ENCODE measurements around the gene RNF43.
A peak's percentile ranks its signal among the peaks of the same experiment; 100 is the strongest.
"Not testable (repeated sequence)": the region's sequence is repeated elsewhere in the genome, so short reads cannot be mapped to it uniquely, and the experiment has no call there.

RNF43 gene

DNA sequence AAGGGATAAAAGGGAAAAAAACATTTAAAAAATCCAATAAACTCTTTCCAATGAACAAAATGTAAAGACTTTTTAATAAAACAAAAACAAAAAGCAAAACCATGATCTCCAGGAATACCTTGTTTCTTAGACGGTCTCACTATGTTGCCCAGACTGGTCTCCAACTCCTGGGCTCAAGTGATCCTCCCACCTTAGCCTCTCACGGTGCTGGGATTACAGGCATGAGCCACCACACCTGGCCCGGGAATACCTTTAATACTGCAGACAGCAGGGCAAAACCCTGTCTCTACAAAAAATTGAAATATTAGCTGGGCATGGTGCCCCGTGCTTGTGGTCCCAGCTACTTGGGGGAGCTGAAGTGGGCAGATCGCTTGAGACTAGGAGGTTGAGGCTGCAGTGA is 7.9 kb downstream of the RNF43 start:
- no peak for DNase-seq (ENCODE audit: low read depth)

- no peak for DNase-seq (ENCODE audit: low read depth)
These were observed 14.0 kb downstream of the RNF43 start for GRCh38 chr17:58403311-58403710.

DNA sequence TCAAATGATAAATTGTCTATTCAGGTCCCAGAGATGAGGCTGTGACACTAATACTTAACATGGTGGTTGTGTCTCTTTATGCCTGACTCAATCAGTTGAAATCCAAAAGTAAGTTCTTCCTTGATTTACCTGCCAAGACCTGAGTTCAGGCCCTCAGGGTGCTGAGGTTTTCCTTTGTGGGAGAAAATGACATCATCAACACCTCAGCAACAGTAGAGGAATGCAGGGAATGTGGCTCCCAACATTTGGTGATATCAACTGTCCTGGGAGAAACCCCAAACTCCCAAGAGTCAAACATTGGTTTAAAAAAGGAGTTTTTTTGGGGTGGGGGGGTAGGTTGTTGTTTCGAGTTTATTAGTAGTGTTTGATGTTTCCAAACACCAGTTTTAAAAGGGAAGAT is 14.7 kb downstream of the RNF43 start:
- peak; percentile 69 for DNase-seq (ENCODE audit: low read depth)

DNA sequence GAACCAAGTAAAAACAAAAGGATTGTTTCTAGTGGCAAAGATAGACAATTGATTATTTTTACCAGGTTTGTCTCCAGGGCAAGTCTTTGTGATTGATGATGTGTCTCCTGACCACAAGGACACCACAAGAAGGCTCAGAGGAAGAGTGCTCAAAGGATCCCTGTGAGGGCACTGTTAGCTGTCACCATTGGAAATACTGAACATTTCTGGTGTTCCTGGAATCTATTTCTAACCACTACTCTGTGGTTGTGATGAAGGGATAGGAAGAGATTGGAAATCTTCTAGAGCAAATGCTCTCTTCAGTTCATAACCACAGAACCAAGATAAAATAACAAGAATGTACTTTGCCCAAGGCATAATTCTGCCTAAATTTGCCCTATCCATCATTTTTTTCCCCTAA is 15.3 kb downstream of the RNF43 start:
- peak; percentile 73 for DNase-seq (ENCODE audit: low read depth)

GRCh38 chr17:58401287-58401686 is 16.0 kb downstream of the RNF43 start:
- DNase-seq (ENCODE audit: low read depth) = no peak

DNA sequence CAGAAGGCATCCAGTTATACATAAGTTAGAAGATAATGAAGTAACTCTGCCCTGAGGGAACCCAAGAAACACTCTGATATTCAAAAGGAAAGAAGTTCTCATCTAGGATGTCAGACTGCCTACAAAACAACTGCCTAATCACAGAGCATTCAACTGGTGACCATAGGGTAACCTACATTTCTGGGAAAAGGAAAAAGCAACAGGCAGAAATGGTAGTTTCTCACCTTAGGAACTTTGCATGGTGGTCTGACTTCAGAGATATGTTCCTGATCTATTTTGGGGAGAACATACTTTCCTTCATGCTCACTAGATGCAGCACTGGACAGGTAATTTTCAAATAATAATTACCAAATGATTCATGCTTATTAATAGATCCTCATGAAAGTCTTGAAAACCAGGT is 16.5 kb downstream of the RNF43 start:
- no peak for DNase-seq (ENCODE audit: low read depth)

GRCh38 chr17:58399974-58400373 is 17.4 kb downstream of the RNF43 start:
- no peak for DNase-seq (ENCODE audit: low read depth)

- no peak for DNase-seq (ENCODE audit: low read depth)
These were observed 18.6 kb downstream of the RNF43 start for GRCh38 chr17:58398574-58399266.

DNA sequence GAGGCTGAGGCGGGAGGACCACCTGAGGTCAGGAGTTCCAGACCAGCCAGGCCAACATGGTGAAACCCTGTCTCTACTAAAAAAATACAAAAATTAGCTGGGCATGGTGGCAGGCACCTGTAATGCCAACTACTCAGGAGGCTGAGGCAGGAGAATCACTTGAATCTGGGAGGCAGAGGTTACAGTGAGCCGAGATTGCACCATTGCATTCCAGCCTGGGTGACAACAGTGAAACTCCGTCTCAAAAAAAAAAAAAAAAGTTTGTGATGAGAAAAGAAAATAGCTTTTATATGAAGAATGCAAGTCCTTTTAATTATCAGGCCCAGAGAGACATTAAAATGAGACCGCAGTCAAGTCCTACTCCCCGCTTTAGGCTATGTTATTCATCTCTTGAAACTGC is 19.9 kb downstream of the RNF43 start:
- DNase-seq (ENCODE audit: low read depth) = not testable (repeated sequence)

DNA sequence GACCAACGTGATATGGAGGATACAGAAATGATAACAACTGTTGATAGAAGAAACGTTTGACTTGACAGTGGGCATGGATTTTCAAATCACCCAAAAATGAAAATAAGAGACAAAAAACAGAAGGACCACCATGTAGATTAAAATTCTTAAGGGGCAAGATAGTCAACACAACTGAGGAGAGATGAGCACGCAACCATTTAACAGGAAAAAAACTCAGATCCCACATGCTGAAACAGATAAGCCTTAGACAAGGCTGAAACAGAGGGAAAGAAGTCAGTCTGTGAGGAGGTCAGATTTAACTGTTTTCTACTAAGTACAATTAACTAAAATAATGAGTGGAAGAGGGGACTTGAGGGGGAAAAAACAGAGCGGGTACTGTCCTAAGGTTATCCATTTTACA is 21.2 kb downstream of the RNF43 start:
- no peak for DNase-seq (ENCODE audit: low read depth)

GRCh38 chr17:58394534-58395223 is 22.7 kb downstream of the RNF43 start:
- no peak for DNase-seq (ENCODE audit: low read depth)

- DNase-seq (ENCODE audit: low read depth) = peak; percentile 56
These were observed 25.9 kb downstream of the RNF43 start for GRCh38 chr17:58391302-58391984.

- DNase-seq (ENCODE audit: low read depth) = no peak
These were observed 26.4 kb downstream of the RNF43 start for GRCh38 chr17:58390884-58391283.

DNA sequence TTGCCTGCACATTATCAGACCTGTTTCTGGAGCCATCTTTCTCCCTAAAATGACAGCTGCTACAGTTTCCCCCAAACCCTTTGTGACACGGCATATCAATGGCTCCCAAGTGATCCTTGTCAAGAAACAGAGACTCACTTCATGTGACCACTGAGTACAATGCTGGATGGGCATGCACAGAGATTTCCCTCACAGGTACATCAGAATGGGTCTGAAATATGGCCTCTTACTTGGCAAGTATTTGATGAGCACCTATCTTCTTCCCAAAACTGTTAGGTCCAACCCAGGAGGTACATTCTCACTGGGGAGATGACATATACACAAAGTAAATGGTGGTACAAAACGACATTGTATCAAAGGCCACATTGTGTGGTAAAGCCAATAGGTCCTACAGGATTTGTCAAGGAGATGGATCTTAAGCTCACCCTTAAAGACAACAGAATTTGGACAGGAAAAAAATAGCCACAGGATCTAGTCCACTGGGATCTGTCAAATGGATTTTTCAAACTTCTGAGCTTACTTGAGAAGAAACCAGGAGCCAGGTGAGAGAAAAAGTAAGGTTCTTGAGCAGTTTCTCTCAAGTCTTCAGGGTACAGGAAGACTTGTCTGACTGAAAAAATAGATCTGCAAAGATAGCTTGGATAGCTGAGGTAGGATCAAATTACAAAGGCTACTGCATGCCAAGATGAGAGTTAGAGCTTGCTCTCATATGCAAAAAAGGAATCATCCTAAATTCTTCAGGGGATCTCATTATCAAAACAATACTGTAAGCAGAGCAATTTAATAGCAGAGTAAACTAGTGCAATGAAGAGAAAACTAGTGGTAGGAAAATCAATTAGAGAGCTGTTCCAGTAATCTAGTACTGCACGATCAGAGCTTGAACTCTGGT is 28.8 kb downstream of the RNF43 start:
- no peak for DNase-seq (ENCODE audit: low read depth)

DNA sequence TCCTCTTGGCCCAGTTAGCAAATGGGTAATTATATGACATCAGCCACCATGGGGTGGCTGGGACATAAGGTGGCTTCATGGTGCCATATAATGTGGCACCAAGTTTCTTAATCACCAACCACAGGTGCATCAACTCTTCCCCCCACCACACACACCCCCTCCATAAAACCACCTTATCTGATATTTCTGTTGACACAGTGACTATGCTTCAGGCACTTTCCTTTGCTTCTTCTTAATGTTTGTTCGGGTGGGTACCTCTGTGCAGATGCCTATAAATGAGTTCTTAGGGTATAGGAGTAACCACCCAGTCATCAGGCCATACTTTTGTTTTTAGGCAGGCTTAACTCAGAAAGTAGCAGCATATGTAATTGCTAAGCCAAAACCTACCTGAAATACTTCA is 29.5 kb downstream of the RNF43 start:
- no peak for DNase-seq (ENCODE audit: low read depth)

- DNase-seq (ENCODE audit: low read depth) = no peak
These were observed 30.6 kb downstream of the RNF43 start for GRCh38 chr17:58386708-58387107.

DNA sequence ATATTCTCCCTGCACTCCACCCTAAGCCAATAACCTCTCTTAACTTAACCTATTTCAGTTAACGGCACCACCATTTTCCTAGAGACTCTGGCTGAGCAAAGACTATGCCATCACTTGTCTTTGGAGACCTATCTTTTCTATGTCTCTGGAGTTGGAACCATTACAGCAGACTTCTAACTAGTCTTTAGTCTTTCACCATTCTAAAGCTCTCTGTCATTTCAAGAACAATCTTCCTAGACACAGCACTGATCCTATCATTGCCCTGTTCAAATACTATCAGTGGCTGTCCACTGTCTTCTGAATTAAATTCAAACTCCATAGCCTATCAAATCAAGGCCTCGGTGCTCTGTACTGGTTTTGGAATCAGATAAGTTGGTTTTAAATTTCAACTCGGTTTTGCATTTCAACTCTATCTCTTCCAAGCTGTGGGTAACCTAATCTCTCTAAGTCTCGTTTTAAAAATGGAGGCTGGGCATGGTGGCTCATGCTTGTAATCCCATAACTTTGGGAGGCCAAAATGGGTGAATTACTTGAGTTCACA is 31.9 kb downstream of the RNF43 start:
- DNase-seq (ENCODE audit: low read depth) = no peak

DNA sequence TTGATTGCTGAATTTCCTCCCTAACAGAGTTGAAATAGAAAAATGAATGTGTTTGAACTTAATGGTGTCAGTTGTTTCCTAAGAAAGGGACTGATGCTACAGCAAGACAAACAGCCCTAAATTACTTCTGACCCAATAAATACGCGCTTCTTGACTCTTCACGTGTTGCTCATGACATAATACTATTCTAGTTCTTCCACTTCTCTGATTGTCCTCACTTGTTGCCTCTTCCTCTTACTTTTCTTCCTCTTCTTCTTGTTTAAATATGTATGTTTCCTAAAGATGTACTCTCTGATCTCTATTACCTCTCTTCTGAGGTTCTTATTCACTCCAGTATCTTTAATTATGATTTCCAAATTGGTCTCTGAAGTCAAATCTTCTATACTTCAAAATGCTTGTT is 32.4 kb downstream of the RNF43 start:
- no peak for DNase-seq (ENCODE audit: low read depth)

GRCh38 chr17:58383892-58384462 is 33.4 kb downstream of the RNF43 start:
- DNase-seq (ENCODE audit: low read depth) = no peak

DNA sequence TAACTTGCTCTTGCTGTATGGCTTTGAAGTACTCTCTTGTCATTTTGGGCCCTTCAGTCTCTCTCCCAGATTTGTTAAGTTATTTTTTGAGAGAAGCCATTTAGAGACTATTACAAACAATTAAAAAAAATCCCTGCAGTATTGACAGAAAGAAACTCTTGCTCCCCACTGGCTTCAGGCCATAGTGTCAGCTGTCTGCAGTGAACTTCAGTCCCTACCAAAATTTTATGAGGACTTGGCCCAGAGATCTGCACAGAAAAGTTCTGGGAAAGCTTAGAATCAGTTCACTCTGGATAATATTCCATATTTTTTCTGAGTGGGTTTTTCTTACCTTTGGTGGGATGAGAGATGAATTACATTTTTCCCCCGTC is 34.5 kb downstream of the RNF43 start:
- DNase-seq (ENCODE audit: low read depth) = no peak

DNA sequence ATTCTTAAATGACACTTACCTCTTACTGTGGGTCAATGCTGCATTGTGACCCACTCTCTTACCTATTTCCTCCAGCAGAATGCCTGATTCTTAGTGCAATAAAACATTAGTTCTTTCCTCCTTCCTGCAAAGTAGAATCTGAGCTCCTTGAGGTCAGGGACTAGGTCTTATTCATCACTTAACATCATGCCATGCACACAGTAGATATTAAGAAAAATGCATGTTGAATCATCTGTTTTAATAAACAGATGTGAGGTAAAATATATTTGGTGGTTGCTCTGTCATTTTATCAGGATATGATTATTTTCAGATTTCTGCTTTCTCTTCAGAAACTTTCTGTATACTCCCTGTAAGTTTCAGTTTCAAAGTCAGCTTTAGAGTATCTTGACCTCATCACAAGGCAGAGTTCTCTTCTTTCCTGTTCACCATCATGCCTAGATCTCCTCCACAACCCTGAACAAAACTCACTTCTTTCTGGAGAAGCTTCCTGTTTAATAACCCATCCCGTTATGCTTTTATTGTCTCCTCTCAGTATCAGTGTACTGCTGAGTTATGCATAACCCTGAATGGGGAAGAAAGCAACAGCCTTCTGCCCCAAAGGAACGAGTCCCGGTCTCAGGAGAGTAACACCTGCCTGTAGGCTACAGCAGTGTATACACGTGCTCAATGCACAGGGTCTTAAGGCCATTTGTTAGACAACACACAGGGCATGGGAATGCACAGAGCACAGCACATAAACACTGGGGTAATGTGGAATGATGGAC is 35.0 kb downstream of the RNF43 start:
- no peak for DNase-seq (ENCODE audit: low read depth)
